LNCaP clone FGC (cell line): ENCODE data around the gene PWWP2B.
A peak's percentile ranks its signal among the peaks of the same experiment; 100 is the strongest.
"Not testable (repeated sequence)": the region's sequence is repeated elsewhere in the genome, so short reads cannot be mapped to it uniquely, and the experiment has no call there.

Experiments used
- DNase-seq: peaks from one replicate; pipeline ENCODE4 v3.0.0-alpha.2; 2011; ENCODE audit warnings: low read depth
- H3K4me3 ChIP-seq: 2 replicates; pipeline ENCODE4 v1.5.1; 2011; ENCODE audit warnings: mild to moderate bottlenecking, low read depth, low read length, control low read depth
- CTCF ChIP-seq: IDR thresholded peaks from 2 replicates; pipeline ENCODE4 v1.5.1; 2012; ENCODE audit warnings: mild to moderate bottlenecking; ENCODE audit not compliant: control insufficient read depth, insufficient read depth; ENCODE audit errors: extremely low read depth

PWWP2B gene

GRCh38 chr10:132430861-132431271 is 33.9 kb downstream of the PWWP2B start:
- DNase-seq = no peak
- TF ChIP-seq CTCF = no peak
- no peak overlapping the region for H3K4me3 ChIP-seq

- no peak overlapping the region for H3K4me3 ChIP-seq
- no peak for DNase-seq
- TF ChIP-seq CTCF = no peak
Observed at GRCh38 chr10:132431537-132432175, 34.7 kb downstream of the PWWP2B start.

GRCh38 chr10:132432176-132432540 is 35.2 kb downstream of the PWWP2B start:
- no peak overlapping the region for H3K4me3 ChIP-seq
- no peak for DNase-seq
- no peak for TF ChIP-seq CTCF

- no peak for TF ChIP-seq CTCF
- H3K4me3 ChIP-seq = peak overlapping the region; percentile 44
- DNase-seq = no peak
Observed at GRCh38 chr10:132433671-132434340, 36.8 kb downstream of the PWWP2B start.

GRCh38 chr10:132434405-132435005 is 37.5 kb downstream of the PWWP2B start:
- peak overlapping the region; percentile 44 for H3K4me3 ChIP-seq
- TF ChIP-seq CTCF = no peak
- no peak for DNase-seq

- DNase-seq, H3K4me3 ChIP-seq: not testable (repeated sequence)
Observed at GRCh38 chr10:132435320-132435719, 38.3 kb downstream of the PWWP2B start.

- not testable (repeated sequence) for DNase-seq
Observed at GRCh38 chr10:132436096-132436495, 39.1 kb downstream of the PWWP2B start.

More at GRCh38 chr10:132436096-132436495, 39.1 kb downstream of the PWWP2B start:
- not testable (repeated sequence) for H3K4me3 ChIP-seq
